Ishikawa (cell line): ENCODE results near the gene CDC42BPB.

Source experiments
- CEBPB ChIP-seq: IDR thresholded peaks from 2 replicates; pipeline ENCODE4 v1.6.1; 2012
- CREB1 ChIP-seq: IDR thresholded peaks from 2 replicates; pipeline ENCODE4 v1.6.1; 2012; ENCODE audit warnings: low read depth
- EGR1 ChIP-seq: IDR thresholded peaks from 2 replicates; pipeline ENCODE4 v1.6.1; 2012
- EP300 ChIP-seq: IDR thresholded peaks from 2 replicates; pipeline ENCODE4 v1.6.1; 2012; ENCODE audit warnings: borderline replicate concordance
- FOXM1 ChIP-seq: IDR thresholded peaks from 2 replicates; pipeline ENCODE4 v1.6.1; 2012; ENCODE audit warnings: low read depth, borderline replicate concordance
- MAX ChIP-seq: IDR thresholded peaks from 2 replicates; pipeline ENCODE4 v1.6.1; 2012
- NFIC ChIP-seq: IDR thresholded peaks from 2 replicates; pipeline ENCODE4 v1.6.1; 2012
- RAD21 ChIP-seq: IDR thresholded peaks from 2 replicates; pipeline ENCODE4 v1.6.1; 2012; ENCODE audit warnings: low read depth
- REST ChIP-seq: IDR thresholded peaks from 2 replicates; pipeline ENCODE4 v1.6.1; 2012; ENCODE audit warnings: low read depth, mild to moderate bottlenecking
- TAF1 ChIP-seq: IDR thresholded peaks from 2 replicates; pipeline ENCODE4 v1.6.1; 2012; ENCODE audit warnings: low read depth, mild to moderate bottlenecking
- TCF12 ChIP-seq: IDR thresholded peaks from 2 replicates; pipeline ENCODE4 v1.6.1; 2012; ENCODE audit warnings: low read depth
- TEAD4 ChIP-seq: IDR thresholded peaks from 2 replicates; pipeline ENCODE4 v1.6.1; 2012
- USF1 ChIP-seq: IDR thresholded peaks from 2 replicates; pipeline ENCODE4 v1.6.1; 2012
- YY1 ChIP-seq: IDR thresholded peaks from 2 replicates; pipeline ENCODE4 v1.6.1; 2012; ENCODE audit warnings: low read depth
- ZBTB7A ChIP-seq: IDR thresholded peaks from 2 replicates; pipeline ENCODE4 v1.6.1; 2012; ENCODE audit warnings: low read depth

CDC42BPB gene

GRCh38 chr14:102889615-102890014 lies 167.7 kb downstream of the CDC42BPB start:
- TF ChIP-seq CREB1 = no peak
- TF ChIP-seq EGR1 = no peak
- no peak for TF ChIP-seq FOXM1
- no peak for TF ChIP-seq RAD21
- no peak for TF ChIP-seq YY1
- no peak for TF ChIP-seq ZBTB7A
- no peak for TF ChIP-seq TAF1
- TF ChIP-seq REST = no peak
- TF ChIP-seq TEAD4 = no peak
- no peak for TF ChIP-seq EP300
- no peak for TF ChIP-seq NFIC
- no peak for TF ChIP-seq USF1
- TF ChIP-seq CEBPB = no peak

- no peak for TF ChIP-seq EGR1
- no peak for TF ChIP-seq CREB1
- no peak for TF ChIP-seq FOXM1
- TF ChIP-seq TEAD4 = no peak
- TF ChIP-seq EP300 = no peak
- no peak for TF ChIP-seq ZBTB7A
- TF ChIP-seq RAD21 = no peak
- TF ChIP-seq TAF1 = no peak
- TF ChIP-seq MAX = no peak
- TF ChIP-seq USF1 = no peak
- no peak for TF ChIP-seq REST
- TF ChIP-seq TCF12 = no peak
- TF ChIP-seq NFIC = no peak
- TF ChIP-seq CEBPB = no peak
Measured at GRCh38 chr14:102888748-102889147, 168.6 kb downstream of the CDC42BPB start.

- no peak for TF ChIP-seq MAX
- TF ChIP-seq CREB1 = no peak
- no peak for TF ChIP-seq CEBPB
- no peak for TF ChIP-seq YY1
- no peak for TF ChIP-seq USF1
- no peak for TF ChIP-seq EP300
- TF ChIP-seq EGR1 = no peak
- TF ChIP-seq REST = no peak
- no peak for TF ChIP-seq NFIC
- TF ChIP-seq RAD21 = no peak
- no peak for TF ChIP-seq TEAD4
- no peak for TF ChIP-seq TCF12
- no peak for TF ChIP-seq ZBTB7A
- no peak for TF ChIP-seq FOXM1
- TF ChIP-seq TAF1 = no peak
Measured at GRCh38 chr14:102885737-102886447, 171.5 kb downstream of the CDC42BPB start.

GRCh38 chr14:102883554-102883953 lies 173.8 kb downstream of the CDC42BPB start:
- no peak for TF ChIP-seq YY1
- no peak for TF ChIP-seq TEAD4
- TF ChIP-seq CEBPB = no peak
